ENCODE measurements around the gene CLDN18.

CLDN18 gene

GRCh38 chr3:138038725-138039462 lies 28.9 kb downstream of the CLDN18 start:
- peaks cover 39% of the 10 kb centered on the region for H3K27me3 Mint-ChIP-seq (ENCODE audit: low read depth)
- H3K27ac Mint-ChIP-seq = no peak overlapping the region
- H3K36me3 Mint-ChIP-seq (ENCODE audit: low read depth) = no peaks in the 10 kb centered on the region

GRCh38 chr3:138042043-138042442 lies 32.1 kb downstream of the CLDN18 start:
- no peak overlapping the region for H3K4me3 Mint-ChIP-seq
- no peak overlapping the region for H3K27ac Mint-ChIP-seq
- no peaks in the 10 kb centered on the region for H3K4me1 Mint-ChIP-seq (ENCODE audit: low read depth)
- H3K36me3 Mint-ChIP-seq (ENCODE audit: low read depth) = no peaks in the 10 kb centered on the region
- H3K27me3 Mint-ChIP-seq (ENCODE audit: low read depth) = peaks cover 35% of the 10 kb centered on the region
- H3K9me3 Mint-ChIP-seq = no peaks in the 10 kb centered on the region

More at GRCh38 chr3:138038725-138039462, 28.9 kb downstream of the CLDN18 start:
- Mint-ChIP-seq H3K4me1 (ENCODE audit: low read depth) (no peaks in the 10 kb centered on the region), H3K4me3 (no peak overlapping the region), H3K9me3 (no peaks in the 10 kb centered on the region)

GRCh38 chr3:138043266-138044029 lies 33.5 kb downstream of the CLDN18 start:
- H3K4me1 Mint-ChIP-seq (ENCODE audit: low read depth) = no peaks in the 10 kb centered on the region
- H3K4me3 Mint-ChIP-seq = no peak overlapping the region
- no peaks in the 10 kb centered on the region for H3K9me3 Mint-ChIP-seq
- H3K27ac Mint-ChIP-seq = no peak overlapping the region
- H3K36me3 Mint-ChIP-seq (ENCODE audit: low read depth) = no peaks in the 10 kb centered on the region
- peaks cover 31% of the 10 kb centered on the region for H3K27me3 Mint-ChIP-seq (ENCODE audit: low read depth)

- H3K9me3 Mint-ChIP-seq = peaks cover 4% of the 10 kb centered on the region
- H3K27me3 Mint-ChIP-seq (ENCODE audit: low read depth) = peaks cover 18% of the 10 kb centered on the region
- H3K4me3 Mint-ChIP-seq = no peak overlapping the region
- H3K4me1 Mint-ChIP-seq (ENCODE audit: low read depth) = no peaks in the 10 kb centered on the region
- no peak overlapping the region for H3K27ac Mint-ChIP-seq
- no peaks in the 10 kb centered on the region for H3K36me3 Mint-ChIP-seq (ENCODE audit: low read depth)
Observed at GRCh38 chr3:138046085-138046484, 36.1 kb downstream of the CLDN18 start.

GRCh38 chr3:138046955-138047354 lies 37.0 kb downstream of the CLDN18 start:
- Mint-ChIP-seq H3K9me3 (peaks cover 4% of the 10 kb centered on the region), H3K36me3 (ENCODE audit: low read depth) (no peaks in the 10 kb centered on the region), H3K27ac (no peak overlapping the region), H3K27me3 (ENCODE audit: low read depth) (peaks cover 13% of the 10 kb centered on the region), H3K4me3 (no peak overlapping the region), H3K4me1 (ENCODE audit: low read depth) (no peaks in the 10 kb centered on the region)

GRCh38 chr3:138047596-138048158 lies 37.7 kb downstream of the CLDN18 start:
- no peak overlapping the region for H3K4me3 Mint-ChIP-seq
- H3K27ac Mint-ChIP-seq = no peak overlapping the region
- H3K36me3 Mint-ChIP-seq (ENCODE audit: low read depth) = no peaks in the 10 kb centered on the region
- H3K27me3 Mint-ChIP-seq (ENCODE audit: low read depth) = peaks cover 9% of the 10 kb centered on the region
- no peaks in the 10 kb centered on the region for H3K4me1 Mint-ChIP-seq (ENCODE audit: low read depth)
- H3K9me3 Mint-ChIP-seq = peaks cover 4% of the 10 kb centered on the region

GRCh38 chr3:138049157-138049919 lies 39.4 kb downstream of the CLDN18 start:
- H3K27ac Mint-ChIP-seq = no peak overlapping the region
- H3K36me3 Mint-ChIP-seq (ENCODE audit: low read depth) = no peaks in the 10 kb centered on the region
- H3K4me3 Mint-ChIP-seq = no peak overlapping the region
- H3K27me3 Mint-ChIP-seq (ENCODE audit: low read depth) = peaks cover 7% of the 10 kb centered on the region
- H3K9me3 Mint-ChIP-seq = peaks cover 4% of the 10 kb centered on the region
- H3K4me1 Mint-ChIP-seq (ENCODE audit: low read depth) = no peaks in the 10 kb centered on the region

- no peaks in the 10 kb centered on the region for H3K36me3 Mint-ChIP-seq (ENCODE audit: low read depth)
- no peak overlapping the region for H3K27ac Mint-ChIP-seq
- no peaks in the 10 kb centered on the region for H3K4me1 Mint-ChIP-seq (ENCODE audit: low read depth)
- peaks cover 4% of the 10 kb centered on the region for H3K9me3 Mint-ChIP-seq
- H3K4me3 Mint-ChIP-seq = no peak overlapping the region
- peaks cover 24% of the 10 kb centered on the region for H3K27me3 Mint-ChIP-seq (ENCODE audit: low read depth)
Observed at GRCh38 chr3:138051947-138052802, 42.2 kb downstream of the CLDN18 start.

- H3K4me1 Mint-ChIP-seq (ENCODE audit: low read depth) = no peaks in the 10 kb centered on the region
- no peaks in the 10 kb centered on the region for H3K36me3 Mint-ChIP-seq (ENCODE audit: low read depth)
- no peak overlapping the region for H3K4me3 Mint-ChIP-seq
- peaks cover 4% of the 10 kb centered on the region for H3K9me3 Mint-ChIP-seq
- no peak overlapping the region for H3K27ac Mint-ChIP-seq
- peaks cover 36% of the 10 kb centered on the region for H3K27me3 Mint-ChIP-seq (ENCODE audit: low read depth)
Observed at GRCh38 chr3:138054057-138054456, 44.1 kb downstream of the CLDN18 start.

- Mint-ChIP-seq H3K27ac (no peak overlapping the region), H3K4me3 (no peak overlapping the region), H3K4me1 (ENCODE audit: low read depth) (no peaks in the 10 kb centered on the region), H3K9me3 (no peaks in the 10 kb centered on the region), H3K27me3 (ENCODE audit: low read depth) (peaks cover 36% of the 10 kb centered on the region), H3K36me3 (ENCODE audit: low read depth) (no peaks in the 10 kb centered on the region)
Observed at GRCh38 chr3:138057384-138057783, 47.4 kb downstream of the CLDN18 start.

GRCh38 chr3:138059261-138059660 lies 49.3 kb downstream of the CLDN18 start:
- no peaks in the 10 kb centered on the region for H3K4me1 Mint-ChIP-seq (ENCODE audit: low read depth)
- peaks cover 37% of the 10 kb centered on the region for H3K27me3 Mint-ChIP-seq (ENCODE audit: low read depth)
- no peak overlapping the region for H3K27ac Mint-ChIP-seq
- no peaks in the 10 kb centered on the region for H3K9me3 Mint-ChIP-seq
- H3K4me3 Mint-ChIP-seq = no peak overlapping the region
- H3K36me3 Mint-ChIP-seq (ENCODE audit: low read depth) = no peaks in the 10 kb centered on the region

GRCh38 chr3:138060792-138061191 lies 50.8 kb downstream of the CLDN18 start:
- H3K36me3 Mint-ChIP-seq (ENCODE audit: low read depth) = no peaks in the 10 kb centered on the region
- H3K27me3 Mint-ChIP-seq (ENCODE audit: low read depth) = peaks cover 24% of the 10 kb centered on the region
- H3K9me3 Mint-ChIP-seq = no peaks in the 10 kb centered on the region
- H3K27ac Mint-ChIP-seq = no peak overlapping the region
- H3K4me3 Mint-ChIP-seq = no peak overlapping the region
- H3K4me1 Mint-ChIP-seq (ENCODE audit: low read depth) = peaks cover 2% of the 10 kb centered on the region

GRCh38 chr3:138062037-138062436 lies 52.1 kb downstream of the CLDN18 start:
- Mint-ChIP-seq H3K36me3 (ENCODE audit: low read depth) (no peaks in the 10 kb centered on the region), H3K9me3 (no peaks in the 10 kb centered on the region), H3K27me3 (ENCODE audit: low read depth) (peaks cover 19% of the 10 kb centered on the region), H3K4me1 (ENCODE audit: low read depth) (peaks cover 11% of the 10 kb centered on the region), H3K27ac (no peak overlapping the region), H3K4me3 (no peak overlapping the region)

- Mint-ChIP-seq H3K4me1 (ENCODE audit: low read depth) (peaks cover 12% of the 10 kb centered on the region), H3K4me3 (no peak overlapping the region), H3K27me3 (ENCODE audit: low read depth) (peaks cover 14% of the 10 kb centered on the region), H3K27ac (no peak overlapping the region), H3K9me3 (no peaks in the 10 kb centered on the region), H3K36me3 (ENCODE audit: low read depth) (no peaks in the 10 kb centered on the region)
Observed at GRCh38 chr3:138062626-138063025, 52.7 kb downstream of the CLDN18 start.
